HG03342 (cell line): Measurements from ENCODE around the gene PPP6R1.
A peak's percentile ranks its signal among the peaks of the same experiment; 100 is the strongest.

Experiments used
- ATAC-seq: cut with Tn5 transposase; IDR thresholded peaks from one replicate; pipeline ENCODE4 v1.9.1; 2021; ENCODE audit warnings: mild to moderate bottlenecking, moderate library complexity; ENCODE audit not compliant: unreplicated experiment

Gene PPP6R1

GRCh38 chr19:55261671-55262126 is 2.9 kb upstream of the PPP6R1 start:
- ATAC-seq: no peak

GRCh38 chr19:55259540-55260210 is 858 bp upstream of the PPP6R1 start:
- ATAC-seq: no peak

- no peak for ATAC-seq
These were observed 365 bp downstream of the PPP6R1 start for GRCh38 chr19:55258476-55258827.

- no peak for ATAC-seq
These were observed 1.1 kb downstream of the PPP6R1 start for GRCh38 chr19:55257461-55258420.

- ATAC-seq: no peak
These were observed 2.0 kb downstream of the PPP6R1 start for GRCh38 chr19:55256562-55257460.

GRCh38 chr19:55255618-55256423 is 3.0 kb downstream of the PPP6R1 start:
- ATAC-seq: no peak

- no peak for ATAC-seq
These were observed 4.2 kb downstream of the PPP6R1 start for GRCh38 chr19:55254625-55254977.

GRCh38 chr19:55253842-55254624 is 4.8 kb downstream of the PPP6R1 start:
- peak; percentile 42 for ATAC-seq

GRCh38 chr19:55252760-55253663 is 5.8 kb downstream of the PPP6R1 start:
- no peak for ATAC-seq

- no peak for ATAC-seq
These were observed 7.3 kb downstream of the PPP6R1 start for GRCh38 chr19:55251341-55252081.

- ATAC-seq: no peak
These were observed 8.4 kb downstream of the PPP6R1 start for GRCh38 chr19:55250262-55251036.

- no peak for ATAC-seq
These were observed 9.0 kb downstream of the PPP6R1 start for GRCh38 chr19:55249841-55250240.

- ATAC-seq: no peak
These were observed 10.1 kb downstream of the PPP6R1 start for GRCh38 chr19:55248704-55249103.

- ATAC-seq: no peak
These were observed 10.6 kb downstream of the PPP6R1 start for GRCh38 chr19:55248166-55248675.

- ATAC-seq: no peak
These were observed 11.2 kb downstream of the PPP6R1 start for GRCh38 chr19:55247621-55248099.
